IMR-90 (cell line): ENCODE results near the gene UNKL. TPM values are rescaled to one million over a fixed set of nuclear protein-coding genes. Genes with fewer than 3 reads are reported as not detected.

ENCODE experiments used
- ATAC-seq: fragments of 200-7000 bp; cut with Tn5 transposase; 2 replicates; pipeline ENCODE4 v1.9.1; 2020; ENCODE audit warnings: low read depth, mild to moderate bottlenecking, moderate library complexity
- BruUV-seq: library from RNA; stranded (reverse); fragments of 400-500 nt; replicated peaks from 2 replicates; lab custom pipeline; 2021; lab: Mats Ljungman, UMichigan
- CTCF ChIA-PET: fragments of 300-600 bp; formaldehyde crosslinking; extraction: SDS; loops from one replicate; lab custom pipeline; 2021; ENCODE audit warnings: antibody characterized with exemption; lab: Yijun Ruan, JAX
- POLR2A ChIA-PET: fragments of 300-600 bp; sonication (Branson Sonifier 250); formaldehyde crosslinking; loops from one replicate; lab custom pipeline; 2022; ENCODE audit warnings: antibody characterized with exemption; ENCODE audit not compliant: unreplicated experiment; lab: Charles Lee
- DNase-seq: peaks from one replicate; pipeline ENCODE4 v3.0.0; 2013
- H2AFZ ChIP-seq: replicated peaks from 2 replicates; pipeline ENCODE3; 2013; ENCODE audit warnings: low read length, mild to moderate bottlenecking; ENCODE audit not compliant: poor library complexity
- H2AK5ac ChIP-seq: 2 replicates; pipeline ENCODE4 v1.6.1; 2013; ENCODE audit warnings: low read depth, low read length, inconsistent platforms
- H2AK9ac ChIP-seq: replicated peaks from 2 replicates; pipeline ENCODE3; 2013; ENCODE audit warnings: mild to moderate bottlenecking, low read depth, low read length, moderate library complexity; ENCODE audit not compliant: poor library complexity
- H2BK120ac ChIP-seq: 2 replicates; pipeline ENCODE4 v1.6.1; 2013; ENCODE audit warnings: low read depth, low read length, inconsistent platforms
- H2BK15ac ChIP-seq: 3 replicates; pipeline ENCODE4 v1.6.1; 2013; ENCODE audit warnings: low read depth, low read length, inconsistent platforms
- H2BK20ac ChIP-seq: 2 replicates; pipeline ENCODE4 v1.6.1; 2013; ENCODE audit warnings: low read depth, mild to moderate bottlenecking, inconsistent platforms, low read length, moderate library complexity
- H2BK5ac ChIP-seq: 2 replicates; pipeline ENCODE4 v1.6.1; 2013; ENCODE audit warnings: mild to moderate bottlenecking, low read depth, low read length, inconsistent platforms; ENCODE audit not compliant: poor library complexity, severe bottlenecking
- H3K14ac ChIP-seq: replicated peaks from 2 replicates; pipeline ENCODE4 v1.6.1; 2013; ENCODE audit warnings: low read depth, low read length, inconsistent platforms
- H3K18ac ChIP-seq: 2 replicates; pipeline ENCODE4 v1.6.1; 2013; ENCODE audit warnings: low read depth, low read length, control low read depth
- H3K23ac ChIP-seq: 2 replicates; pipeline ENCODE4 v1.6.1; 2013; ENCODE audit warnings: low read depth, low read length, inconsistent platforms
- H3K27ac ChIP-seq: 2 replicates; pipeline ENCODE4 v1.5.1; 2013; ENCODE audit warnings: mild to moderate bottlenecking, control low read depth, low read length; ENCODE audit not compliant: insufficient read depth
- H3K27me3 ChIP-seq: 2 replicates; pipeline ENCODE4 v1.6.1; 2013; ENCODE audit warnings: low read length; ENCODE audit not compliant: control insufficient read depth, insufficient read depth
- H3K36me3 ChIP-seq: 2 replicates; pipeline ENCODE4 v1.6.1; 2013; ENCODE audit warnings: low read length, mixed read lengths; ENCODE audit not compliant: control insufficient read depth, insufficient read depth
- H3K4ac ChIP-seq: 2 replicates; pipeline ENCODE4 v1.6.1; 2013; ENCODE audit warnings: low read depth, low read length, inconsistent platforms
- H3K4me1 ChIP-seq: 2 replicates; pipeline ENCODE4 v1.6.1; 2013; ENCODE audit warnings: low read length, mixed read lengths; ENCODE audit not compliant: control insufficient read depth, insufficient read depth
- H3K4me2 ChIP-seq: 2 replicates; pipeline ENCODE4 v1.6.1; 2013; ENCODE audit warnings: low read depth, mild to moderate bottlenecking, control low read depth, low read length, moderate library complexity
- H3K4me3 ChIP-seq: 2 replicates; pipeline ENCODE4 v1.5.1; 2013; ENCODE audit warnings: low read depth, mild to moderate bottlenecking, control low read depth, low read length, moderate library complexity; ENCODE audit not compliant: insufficient read depth
- H3K56ac ChIP-seq: 2 replicates; pipeline ENCODE4 v1.6.1; 2013; ENCODE audit warnings: low read length, inconsistent platforms; ENCODE audit not compliant: insufficient read depth; ENCODE audit errors: extremely low read depth
- H3K79me1 ChIP-seq, 2 experiments: 2 replicates each; pipeline ENCODE4 v1.6.1; 2013; ENCODE audit warnings: low read length in 2 of 2, inconsistent platforms in 1 of 2, low read depth in 1 of 2
- H3K9ac ChIP-seq: 2 replicates; pipeline ENCODE4 v1.6.1; 2013; ENCODE audit warnings: low read depth, low read length, control low read depth
- H3K9me1 ChIP-seq: 2 replicates; pipeline ENCODE4 v1.6.1; 2013; ENCODE audit warnings: low read length, inconsistent platforms; ENCODE audit not compliant: insufficient read depth
- H3K9me3 ChIP-seq: 2 replicates; pipeline ENCODE4 v1.6.1; 2013; ENCODE audit warnings: low read length; ENCODE audit not compliant: control insufficient read depth, insufficient read depth
- H4K20me1 ChIP-seq: 2 replicates; pipeline ENCODE4 v1.6.1; 2013; ENCODE audit warnings: low read length, inconsistent platforms; ENCODE audit not compliant: insufficient read depth
- H4K5ac ChIP-seq: 2 replicates; pipeline ENCODE4 v1.6.1; 2013; ENCODE audit warnings: mild to moderate bottlenecking, low read depth, low read length, control low read depth
- H4K8ac ChIP-seq, 2 experiments: 2 replicates each; pipeline ENCODE4 v1.6.1; 2013; ENCODE audit warnings: low read depth in 2 of 2, low read length in 2 of 2, control low read depth in 1 of 2, inconsistent platforms in 1 of 2
- H4K91ac ChIP-seq: 2 replicates; pipeline ENCODE4 v1.6.1; 2013; ENCODE audit warnings: low read depth, low read length, inconsistent platforms; ENCODE audit not compliant: insufficient read depth
- BHLHE40 ChIP-seq: fragments of 150-350 bp; IDR thresholded peaks from 2 replicates; pipeline ENCODE4 v1.6.1; 2016; ENCODE audit warnings: mild to moderate bottlenecking, low read depth, low read length
- CEBPB ChIP-seq: IDR thresholded peaks from 2 replicates; pipeline ENCODE4 v1.6.1; 2012; ENCODE audit warnings: low read depth, low read length, improper control_type of control experiment
- FOS ChIP-seq: fragments of 150-350 bp; IDR thresholded peaks from 2 replicates; pipeline ENCODE4 v1.6.1; 2016; ENCODE audit warnings: low read depth, low read length
- MAFK ChIP-seq: IDR thresholded peaks from 2 replicates; pipeline ENCODE4 v1.6.1; 2012; ENCODE audit warnings: low read depth, low read length, improper control_type of control experiment
- MAZ ChIP-seq: IDR thresholded peaks from 2 replicates; pipeline ENCODE4 v1.6.1; 2012; ENCODE audit warnings: low read depth, mild to moderate bottlenecking, low read length, improper control_type of control experiment, moderate library complexity, borderline replicate concordance
- RAD21 ChIP-seq: IDR thresholded peaks from 2 replicates; pipeline ENCODE4 v1.6.1; 2012; ENCODE audit warnings: low read length, improper control_type of control experiment
- WGBS, 2 experiments: methylation state at CpG; one replicate each; pipeline versions ENCODE4 v1.1.5 to v1.1.7; 2013; ENCODE audit warnings: missing lambda C conversion rate in 2 of 2; ENCODE audit not compliant: insufficient read length in 1 of 2; ENCODE audit errors: extremely low coverage in 2 of 2; 5-methylcytosine and 5-hydroxymethylcytosine counted together
- dilution Hi-C: fragments of 300-500 bp; cut with HindIII; formaldehyde crosslinking; loops from one replicate; pipeline ENCODE4 v1.14.3; 2018; ENCODE audit warnings: low sequenced_read_pairs; ENCODE audit not compliant: unreplicated experiment
- in situ Hi-C: fragments of 300-500 bp; cut with MboI; formaldehyde crosslinking; loops from 3 replicates; pipeline ENCODE4 v1.14.3; 2019; ENCODE audit warnings: low sequenced_read_pairs, inconsistent platforms, mixed read lengths
- intact Hi-C: fragments of 100-400 bp; cut with micrococcal nuclease; formaldehyde crosslinking; loops from 2 replicates; pipeline ENCODE4 v1.10.0; 2022
- polyA plus RNA-seq, 3 experiments: library from polyadenylated mRNA; depleted of rRNA; stranded (reverse); fragments of >200 nt; gene quantifications; 2 replicates each; pipeline ENCODE4 v1.2.3, GENCODE V29; 2012; ENCODE audit warnings: low replicate concordance in 1 of 3
- total RNA-seq: library from RNA; depleted of rRNA; stranded (reverse); fragments of >200 nt; gene quantifications from 2 replicates; pipeline ENCODE4 v1.2.3, GENCODE V29; 2012
- TF ChIP-seq, protein P1 (sequence below): fragments of 150-350 bp; IDR thresholded peaks from 2 replicates; pipeline ENCODE4 v1.6.1; 2017; ENCODE audit warnings: mild to moderate bottlenecking, antibody characterized with exemption, low read length, low read depth

UNKL gene
- total and polyA plus RNA-seq, 2 of the 4 experiments (the other 2 are of a cell fraction), result 4.1 to 13.3 TPM

DNA sequence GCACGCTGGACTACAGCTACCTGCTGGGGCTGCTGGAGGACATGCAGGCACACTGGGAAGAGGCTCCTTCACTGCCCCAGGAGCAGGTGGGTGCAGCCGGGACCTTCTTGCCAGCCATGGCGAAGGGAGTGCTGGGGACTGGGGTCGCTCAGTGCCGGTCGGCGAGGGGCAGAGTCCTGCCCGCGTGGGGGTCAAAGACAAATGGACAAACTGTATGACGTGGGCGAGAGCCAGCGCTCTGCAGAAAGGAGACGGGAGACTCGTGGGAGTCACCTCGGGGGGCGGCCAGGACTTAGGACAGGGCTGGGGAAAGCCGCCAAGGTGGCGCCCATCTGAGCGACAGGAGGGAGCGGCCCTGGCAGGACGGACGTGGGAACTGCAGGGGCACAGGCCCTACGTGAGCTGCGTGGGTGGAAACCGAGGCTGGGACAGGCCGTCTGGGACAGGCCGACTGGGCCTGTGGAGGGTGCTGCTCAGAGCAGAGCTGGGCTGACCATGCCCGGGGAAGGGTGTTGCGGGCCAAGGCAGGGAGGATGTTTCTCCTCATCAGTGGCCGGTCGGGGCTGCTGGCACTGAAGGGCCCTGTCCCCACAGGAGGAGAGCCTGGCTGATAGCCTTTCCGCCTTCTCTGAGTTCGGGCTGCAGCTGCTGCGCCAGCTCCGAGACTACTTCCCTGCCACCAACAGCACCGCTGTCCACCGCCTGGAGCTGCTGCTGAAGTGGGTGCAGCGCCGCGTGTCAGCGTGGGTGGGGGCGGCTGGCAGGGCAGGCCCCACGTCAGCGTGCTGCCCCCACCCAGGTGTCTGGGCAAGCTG is 70.9 kb downstream of the UNKL start:
- dilution Hi-C loops (no loop called here), in situ Hi-C loops (no loop called here), intact Hi-C loops (no loop called here)
- ChIA-PET POLR2A (no interaction called here), CTCF (interaction anchor here (1.6 kb wide), 1 partner anchor 20 kb away, joined by 3 read pairs; no protein-coding TSS in a partner anchor)
- Histone ChIP-seq H4K20me1 (no peaks in the 10 kb centered on the region), H3K36me3 (peaks cover 9% of the 10 kb centered on the region; the same call in 1 of the 2 replicates), H3K18ac (no peak overlapping the region), H3K4me3 (no peak overlapping the region), H3K14ac (no peak overlapping the region), H3K23ac (no peak overlapping the region), H2BK15ac (no peak overlapping the region), H2AK9ac (no peak overlapping the region), H4K91ac (no peak overlapping the region), H3K27me3 (no peaks in the 10 kb centered on the region), H3K4me1 (0 out of 2 replicates have a peak, but pooled peaks cover 2% of the 10 kb centered on the region), H3K4ac (no peak overlapping the region), H2BK5ac (no peak overlapping the region), H2AK5ac (no peak overlapping the region), H2BK120ac (no peak overlapping the region), H3K9me1 (no peaks in the 10 kb centered on the region), H3K56ac (no peak overlapping the region), H2BK20ac (no peak overlapping the region), H3K9me3 (no peaks in the 10 kb centered on the region), H3K27ac (no peak overlapping the region), H3K9ac (no peak overlapping the region), H4K5ac (no peak overlapping the region), H4K8ac (no peak overlapping the region), H2AFZ (peak overlapping the region; percentile 72), H3K4me2 (no peak overlapping the region), H3K79me1 (no peaks in the 10 kb centered on the region)
- TF ChIP-seq MAZ (no peak), RAD21 (no peak), FOS (no peak), CEBPB (no peak), MAFK (no peak), BHLHE40 (no peak)
- TF ChIP-seq, protein P1, sequence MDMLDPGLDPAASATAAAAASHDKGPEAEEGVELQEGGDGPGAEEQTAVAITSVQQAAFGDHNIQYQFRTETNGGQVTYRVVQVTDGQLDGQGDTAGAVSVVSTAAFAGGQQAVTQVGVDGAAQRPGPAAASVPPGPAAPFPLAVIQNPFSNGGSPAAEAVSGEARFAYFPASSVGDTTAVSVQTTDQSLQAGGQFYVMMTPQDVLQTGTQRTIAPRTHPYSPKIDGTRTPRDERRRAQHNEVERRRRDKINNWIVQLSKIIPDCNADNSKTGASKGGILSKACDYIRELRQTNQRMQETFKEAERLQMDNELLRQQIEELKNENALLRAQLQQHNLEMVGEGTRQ, result no peak
- WGBS, 2 experiments, result 59% methylated on average over 30 of the region's 44 CpGs; no CpG with 5 or more reads in 1 of the 2 experiments
- ATAC-seq (no peak), DNase-seq (no peak)
- BruUV-seq, result no TSS peak
